NCI-H345 treated with DMSO at 0.1 percent for 48 hours (cell line): ENCODE measurements around the gene EIF4A2.
"Not testable (repeated sequence)": the region's sequence is repeated elsewhere in the genome, so short reads cannot be mapped to it uniquely, and the experiment has no call there.

Experiments
- DNase-seq: peaks from one replicate; lab custom pipeline; 2025; ENCODE audit not compliant: unreplicated experiment; lab: John Stamatoyannopoulos, UW

EIF4A2 gene

DNA sequence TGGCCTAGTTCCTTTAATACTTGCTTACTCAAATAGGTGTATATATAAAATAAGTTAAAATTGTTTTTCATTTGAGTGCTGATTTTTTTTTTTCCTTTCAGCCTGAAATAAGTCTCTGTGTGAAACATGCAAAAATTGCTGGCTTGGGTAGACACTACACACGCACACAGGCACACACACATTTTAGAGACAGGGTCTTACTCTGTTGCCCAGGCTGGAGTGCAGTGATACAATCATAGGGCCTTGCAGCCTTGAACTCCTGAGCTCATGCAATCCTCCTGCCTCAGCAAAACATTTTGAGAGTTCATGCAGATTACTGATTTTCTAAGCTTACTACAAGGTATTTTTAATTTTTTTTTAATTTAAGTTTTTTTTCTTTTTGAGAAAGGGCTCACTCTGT, 35.6 kb downstream of the EIF4A2 start:
- no peak for DNase-seq

- peak; percentile 26 for DNase-seq
Measured at GRCh38 chr3:186821429-186822387, 38.3 kb downstream of the EIF4A2 start.

GRCh38 chr3:186822388-186822759, 39.0 kb downstream of the EIF4A2 start:
- not testable (repeated sequence) for DNase-seq

GRCh38 chr3:186823386-186823785, 40.0 kb downstream of the EIF4A2 start:
- no peak for DNase-seq

GRCh38 chr3:186824430-186825139, 41.2 kb downstream of the EIF4A2 start:
- DNase-seq, result peak; percentile 75

- no peak for DNase-seq
Measured at GRCh38 chr3:186825294-186825821, 42.0 kb downstream of the EIF4A2 start.

GRCh38 chr3:186825872-186826409, 42.6 kb downstream of the EIF4A2 start:
- DNase-seq, result peak; percentile 53

DNA sequence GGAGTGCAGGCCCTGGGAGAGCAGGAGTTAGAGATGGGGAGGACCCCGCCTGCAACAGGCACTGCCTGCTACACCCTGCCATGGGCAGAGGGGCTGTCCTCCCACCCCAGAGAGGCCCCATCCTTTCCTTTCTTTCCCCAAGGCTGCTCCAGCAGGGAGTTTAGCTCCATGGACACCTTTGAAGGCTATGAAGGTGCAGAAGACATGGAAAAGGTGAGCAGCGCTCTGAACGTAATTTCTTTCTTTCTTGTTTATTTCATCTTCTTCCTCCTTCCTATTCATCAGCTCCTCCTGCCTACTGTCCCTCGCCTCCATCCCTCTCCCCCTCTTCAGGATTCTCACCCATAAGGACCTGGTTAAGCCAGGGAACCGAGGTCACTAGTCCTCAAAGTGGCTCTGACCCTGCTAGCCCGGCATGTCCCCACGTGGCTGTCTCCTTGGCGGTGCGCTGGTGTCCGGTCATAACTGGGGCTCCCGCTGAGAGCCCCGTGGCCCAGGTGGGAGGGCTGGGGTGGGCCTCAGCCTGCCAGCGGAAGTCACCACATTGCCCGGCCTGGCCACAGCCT, 43.1 kb downstream of the EIF4A2 start:
- no peak for DNase-seq

DNA sequence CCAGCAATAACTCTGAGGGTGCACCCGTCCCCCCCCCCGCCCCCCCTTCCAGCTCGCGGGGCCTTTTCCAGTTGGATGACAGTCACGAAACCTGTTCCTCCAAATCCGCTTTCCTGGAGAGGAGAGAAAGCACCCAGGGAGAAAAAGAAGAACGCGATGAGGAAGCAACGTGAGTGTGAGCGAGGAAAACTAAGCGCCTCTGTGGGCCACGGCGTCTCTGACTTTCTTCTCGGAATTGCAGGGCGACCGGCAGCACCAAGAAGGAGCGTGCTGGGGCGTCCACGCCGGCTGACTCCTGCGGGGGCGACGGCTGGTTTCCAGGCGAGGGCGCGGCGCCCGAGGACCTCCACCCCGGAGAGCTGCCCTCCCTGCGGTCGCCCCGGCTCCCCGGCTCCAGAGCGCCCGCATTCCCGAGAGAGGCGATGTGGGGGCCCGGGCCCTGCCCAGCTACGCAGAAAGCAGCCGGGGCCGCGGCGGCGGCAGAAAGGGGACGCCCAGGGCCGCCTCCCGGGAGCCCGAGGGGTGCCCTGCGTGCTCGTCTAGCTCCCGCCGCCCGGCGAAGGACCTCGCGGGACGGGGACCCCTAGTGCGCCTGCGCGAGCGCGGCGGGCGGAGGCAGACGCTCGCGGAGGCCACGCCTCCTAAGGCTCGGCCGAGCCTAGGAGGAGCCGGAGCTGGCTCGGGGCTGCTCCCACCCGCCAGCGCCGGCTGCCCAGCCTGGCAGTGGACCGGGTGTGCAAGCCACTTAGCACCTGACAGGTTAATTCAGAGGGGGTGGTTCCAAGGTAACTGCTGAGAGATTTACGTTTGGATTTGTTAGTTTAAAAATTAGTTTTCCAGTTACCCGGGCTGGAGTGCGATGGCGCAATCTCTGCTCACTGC, 43.8 kb downstream of the EIF4A2 start:
- DNase-seq, result peak; percentile 87

- DNase-seq, result no peak
Measured at GRCh38 chr3:186828340-186828739, 45.0 kb downstream of the EIF4A2 start.

- no peak for DNase-seq
Measured at GRCh38 chr3:186831798-186832197, 48.4 kb downstream of the EIF4A2 start.

DNA sequence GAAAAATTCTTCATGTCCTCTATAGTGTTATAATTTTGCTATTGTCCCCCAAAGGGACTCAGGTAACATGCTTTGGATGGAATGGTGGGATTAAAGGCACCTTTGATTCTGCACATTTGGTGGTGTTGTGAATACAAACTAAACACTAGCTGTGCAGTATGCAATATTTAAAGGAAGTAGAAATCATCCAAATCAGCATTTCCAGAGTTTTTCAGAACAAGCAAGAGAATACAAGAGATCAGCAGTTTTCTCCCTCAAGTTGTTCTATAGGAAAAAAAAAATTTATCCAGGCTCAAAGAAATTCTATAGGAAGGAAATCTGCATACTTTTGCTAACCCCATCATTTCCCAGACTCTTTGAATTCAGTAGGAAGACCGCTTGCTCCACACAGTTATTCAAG, 48.9 kb downstream of the EIF4A2 start:
- DNase-seq, result no peak
